ENCODE data around the gene DARS1. TPM values are rescaled to one million over a fixed set of nuclear protein-coding genes. Genes with fewer than 3 reads are reported as not detected.

DARS1 gene
- total and polyA plus RNA-seq, 2 of the 13 experiments (the other 11 are each of a cell fraction or from before 2014, with no cell fraction given): 149 to 230 TPM

DNA sequence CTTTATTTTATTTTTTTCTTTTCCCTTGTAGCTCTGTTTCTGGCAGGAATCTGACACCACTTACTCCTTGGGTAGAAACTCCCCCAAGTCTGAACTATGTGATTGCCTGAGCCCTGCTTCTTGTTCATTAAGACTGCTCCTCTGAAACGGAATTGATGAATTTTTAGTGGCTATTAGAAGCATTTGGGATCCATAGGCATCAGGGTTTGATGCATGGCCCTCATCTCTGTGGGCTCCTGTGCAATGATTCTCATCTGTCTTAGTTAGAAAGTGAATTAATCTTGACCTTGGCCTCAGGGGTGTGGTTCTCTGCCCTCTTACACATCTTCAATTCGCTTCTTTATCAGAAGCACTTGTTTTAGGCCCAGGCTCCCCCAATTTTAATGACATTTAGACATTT, 31.0 kb upstream of the DARS1 start (continued):
- TF ChIP-seq, protein P1, sequence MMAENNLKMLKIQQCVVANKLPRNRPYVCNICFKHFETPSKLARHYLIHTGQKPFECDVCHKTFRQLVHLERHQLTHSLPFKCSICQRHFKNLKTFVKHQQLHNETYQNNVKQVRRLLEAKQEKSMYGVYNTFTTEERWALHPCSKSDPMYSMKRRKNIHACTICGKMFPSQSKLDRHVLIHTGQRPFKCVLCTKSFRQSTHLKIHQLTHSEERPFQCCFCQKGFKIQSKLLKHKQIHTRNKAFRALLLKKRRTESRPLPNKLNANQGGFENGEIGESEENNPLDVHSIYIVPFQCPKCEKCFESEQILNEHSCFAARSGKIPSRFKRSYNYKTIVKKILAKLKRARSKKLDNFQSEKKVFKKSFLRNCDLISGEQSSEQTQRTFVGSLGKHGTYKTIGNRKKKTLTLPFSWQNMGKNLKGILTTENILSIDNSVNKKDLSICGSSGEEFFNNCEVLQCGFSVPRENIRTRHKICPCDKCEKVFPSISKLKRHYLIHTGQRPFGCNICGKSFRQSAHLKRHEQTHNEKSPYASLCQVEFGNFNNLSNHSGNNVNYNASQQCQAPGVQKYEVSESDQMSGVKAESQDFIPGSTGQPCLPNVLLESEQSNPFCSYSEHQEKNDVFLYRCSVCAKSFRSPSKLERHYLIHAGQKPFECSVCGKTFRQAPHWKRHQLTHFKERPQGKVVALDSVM (CRISPR knock-in tag; IDR thresholded peaks at IDR 0.05): no peak
- TF ChIP-seq, protein P2, sequence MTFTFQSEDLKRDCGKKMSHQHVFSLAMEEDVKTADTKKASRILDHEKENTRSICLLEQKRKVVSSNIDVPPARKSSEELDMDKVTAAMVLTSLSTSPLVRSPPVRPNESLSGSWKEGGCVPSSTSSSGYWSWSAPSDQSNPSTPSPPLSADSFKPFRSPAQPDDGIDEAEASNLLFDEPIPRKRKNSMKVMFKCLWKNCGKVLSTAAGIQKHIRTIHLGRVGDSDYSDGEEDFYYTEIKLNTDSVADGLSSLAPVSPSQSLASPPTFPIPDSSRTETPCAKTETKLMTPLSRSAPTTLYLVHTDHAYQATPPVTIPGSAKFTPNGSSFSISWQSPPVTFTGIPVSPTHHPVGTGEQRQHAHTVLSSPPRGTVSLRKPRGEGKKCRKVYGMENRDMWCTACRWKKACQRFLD (CRISPR knock-in tag; IDR thresholded peaks at IDR 0.05; ENCODE audit: borderline replicate concordance): no peak
- TF ChIP-seq, protein P3, sequence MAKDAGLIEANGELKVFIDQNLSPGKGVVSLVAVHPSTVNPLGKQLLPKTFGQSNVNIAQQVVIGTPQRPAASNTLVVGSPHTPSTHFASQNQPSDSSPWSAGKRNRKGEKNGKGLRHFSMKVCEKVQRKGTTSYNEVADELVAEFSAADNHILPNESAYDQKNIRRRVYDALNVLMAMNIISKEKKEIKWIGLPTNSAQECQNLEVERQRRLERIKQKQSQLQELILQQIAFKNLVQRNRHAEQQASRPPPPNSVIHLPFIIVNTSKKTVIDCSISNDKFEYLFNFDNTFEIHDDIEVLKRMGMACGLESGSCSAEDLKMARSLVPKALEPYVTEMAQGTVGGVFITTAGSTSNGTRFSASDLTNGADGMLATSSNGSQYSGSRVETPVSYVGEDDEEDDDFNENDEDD (CRISPR knock-in tag; IDR thresholded peaks at IDR 0.05; ENCODE audit: borderline replicate concordance): no peak

DNA sequence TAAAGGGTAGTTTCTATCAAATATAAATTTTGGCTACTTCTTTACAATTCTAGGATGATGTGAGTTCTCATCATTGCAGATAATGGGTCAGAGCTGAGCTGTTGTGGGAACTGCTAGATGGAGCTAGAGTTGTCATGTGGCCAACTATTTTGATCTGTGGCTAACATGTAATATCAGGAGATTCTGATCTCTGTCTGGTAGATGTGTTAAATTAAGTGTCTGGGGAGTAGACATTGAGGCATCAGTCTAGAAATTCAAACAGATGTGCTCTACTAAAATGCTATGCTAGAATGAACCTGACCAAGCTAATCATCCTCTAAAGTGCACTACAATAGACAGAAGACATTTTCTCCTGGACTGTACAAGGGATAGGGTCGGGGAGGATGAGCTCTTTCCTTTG, 30.3 kb upstream of the DARS1 start:
- intact Hi-C loops (cut with micrococcal nuclease; ENCODE audit: unreplicated experiment): no loop called here
- BruUV-seq (replicated peaks): no TSS peak
- no peak overlapping the region for H3K4me3 ChIP-seq (replicated peaks in 1 of 3; ENCODE audit: insufficient read depth in 1 of 3, low read depth in 2 of 3, low read length in 3 of 3)
- TF ChIP-seq, protein P4, sequence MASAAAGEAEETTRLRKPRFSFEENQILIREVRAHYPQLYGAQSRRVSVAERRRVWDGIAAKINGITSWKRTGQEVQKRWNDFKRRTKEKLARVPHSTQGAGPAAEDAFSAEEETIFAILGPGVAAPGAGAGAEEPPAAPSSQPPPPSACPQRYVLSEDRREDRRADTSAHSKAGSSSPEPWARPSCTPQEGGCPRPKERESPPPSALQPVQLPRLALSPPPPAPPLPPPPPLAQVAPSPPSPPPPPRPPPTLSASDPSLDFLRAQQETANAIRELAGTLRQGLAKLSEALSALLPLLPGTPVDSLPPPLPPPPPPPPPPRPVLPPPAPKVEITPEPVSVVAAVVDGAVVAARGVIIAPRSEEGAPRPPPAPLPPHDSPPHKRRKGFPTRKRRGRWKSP (CRISPR knock-in tag; IDR thresholded peaks at IDR 0.05): no peak
- TF ChIP-seq, protein P5, sequence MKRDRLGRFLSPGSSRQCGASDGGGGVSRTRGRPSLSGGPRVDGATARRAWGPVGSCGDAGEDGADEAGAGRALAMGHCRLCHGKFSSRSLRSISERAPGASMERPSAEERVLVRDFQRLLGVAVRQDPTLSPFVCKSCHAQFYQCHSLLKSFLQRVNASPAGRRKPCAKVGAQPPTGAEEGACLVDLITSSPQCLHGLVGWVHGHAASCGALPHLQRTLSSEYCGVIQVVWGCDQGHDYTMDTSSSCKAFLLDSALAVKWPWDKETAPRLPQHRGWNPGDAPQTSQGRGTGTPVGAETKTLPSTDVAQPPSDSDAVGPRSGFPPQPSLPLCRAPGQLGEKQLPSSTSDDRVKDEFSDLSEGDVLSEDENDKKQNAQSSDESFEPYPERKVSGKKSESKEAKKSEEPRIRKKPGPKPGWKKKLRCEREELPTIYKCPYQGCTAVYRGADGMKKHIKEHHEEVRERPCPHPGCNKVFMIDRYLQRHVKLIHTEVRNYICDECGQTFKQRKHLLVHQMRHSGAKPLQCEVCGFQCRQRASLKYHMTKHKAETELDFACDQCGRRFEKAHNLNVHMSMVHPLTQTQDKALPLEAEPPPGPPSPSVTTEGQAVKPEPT (CRISPR knock-in tag; IDR thresholded peaks at IDR 0.05; ENCODE audit: low read depth): no peak
- TF ChIP-seq MIER3 (CRISPR knock-in tag; IDR thresholded peaks at IDR 0.05; ENCODE audit: borderline replicate concordance) (no peak), GZF1 (CRISPR knock-in tag; IDR thresholded peaks at IDR 0.05) (no peak), ONECUT2 (CRISPR knock-in tag; IDR thresholded peaks at IDR 0.05) (no peak), SMYD3 (CRISPR knock-in tag; IDR thresholded peaks at IDR 0.05) (no peak)
- TF ChIP-seq, protein P6, sequence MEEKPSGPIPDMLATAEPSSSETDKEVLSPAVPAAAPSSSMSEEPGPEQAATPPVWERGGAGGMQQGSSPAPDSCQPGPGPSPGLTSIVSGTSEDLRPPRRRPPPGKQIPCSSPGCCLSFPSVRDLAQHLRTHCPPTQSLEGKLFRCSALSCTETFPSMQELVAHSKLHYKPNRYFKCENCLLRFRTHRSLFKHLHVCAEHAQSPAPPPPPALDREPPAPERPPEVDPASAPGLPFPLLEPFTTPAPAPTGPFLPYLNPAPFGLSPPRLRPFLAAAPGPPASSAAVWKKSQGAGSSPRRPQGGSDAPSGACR (CRISPR knock-in tag; IDR thresholded peaks at IDR 0.05): no peak
- DNase-seq (ENCODE audit: low spot score): no peak
- no peak overlapping the region for H3K4me2 ChIP-seq (ENCODE audit: low read depth, low read length)
- ATAC-seq: no peak
- in situ Hi-C loops (cut with HindIII; ENCODE audit: extremely low pct_ligation_motif_present, low pct_unique_long_range_greater_than_20kb): no loop called here
- 8% methylated on average over 1 of the region's 1 CpG for WGBS (ENCODE audit: low lambda C conversion rate)
- no peaks in the 10 kb centered on the region for H3K36me3 ChIP-seq (replicated peaks in 1 of 2; ENCODE audit: control insufficient read depth in 1 of 2, insufficient read depth in 2 of 2, low read length in 2 of 2)
- H2AFZ ChIP-seq (ENCODE audit: low read length): no peak overlapping the region
- no peaks in the 10 kb centered on the region for H4K20me1 ChIP-seq (ENCODE audit: insufficient read depth, low read length)
- H3K9me3 ChIP-seq (ENCODE audit: low read length): no peaks in the 10 kb centered on the region
- H3K4me1 ChIP-seq (ENCODE audit: insufficient read depth, low read length): peaks cover 18% of the 10 kb centered on the region
- no peaks in the 10 kb centered on the region for H3K27me3 ChIP-seq (ENCODE audit: control insufficient read depth in 1 of 2, insufficient read depth in 2 of 2, low read length in 2 of 2)
- no peak overlapping the region for H3K9ac ChIP-seq (ENCODE audit: insufficient read depth, low read depth, low read length)
- POLR2A ChIA-PET: no interaction called here
- no peak overlapping the region for H3K27ac ChIP-seq (ENCODE audit: extremely low read length, insufficient read depth, low read length)
- no peak for FAIRE-seq
- CTCF ChIA-PET (ENCODE audit: low intra/inter-chr PET ratio, low total read pairs): no interaction called here
- no peaks in the 10 kb centered on the region for H3K79me2 ChIP-seq (ENCODE audit: insufficient read depth, low read length)
